PC-9 (cell line): ENCODE results near the gene GATAD2B.

ENCODE experiments used
- EZH2 ChIP-seq: fragments of 200-600 bp; sonication (generic); IDR thresholded peaks from 2 replicates; pipeline ENCODE4 v1.8.0; 2017; ENCODE audit warnings: antibody characterized with exemption, low read depth
- TF ChIP-seq, protein P1 (sequence below): fragments of 200-600 bp; sonication (generic); conservative IDR thresholded peaks from 2 replicates; pipeline ENCODE4 v1.6.1; 2017; ENCODE audit warnings: mixed run types, antibody characterized with exemption, mild to moderate bottlenecking, moderate library complexity

DNA sequence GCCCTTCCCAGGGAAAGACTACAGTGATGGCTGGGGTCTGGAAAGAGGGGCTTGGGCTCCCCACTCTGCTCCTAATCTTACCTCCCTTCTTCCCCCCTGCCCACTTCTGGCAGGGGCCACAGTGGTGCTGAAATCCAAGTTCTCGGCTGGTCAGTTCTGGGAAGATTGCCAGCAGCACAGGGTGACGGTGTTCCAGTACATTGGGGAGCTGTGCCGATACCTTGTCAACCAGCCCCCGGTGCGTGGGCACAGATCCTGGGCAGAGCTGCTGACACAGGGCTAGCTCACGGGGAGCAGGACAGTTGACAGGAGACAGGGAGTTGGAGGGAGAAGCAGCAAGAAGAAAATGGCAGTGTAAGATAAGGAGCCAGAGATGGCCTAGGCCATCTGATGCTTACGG, 145.1 kb downstream of the GATAD2B start:
- TF ChIP-seq, protein P1, sequence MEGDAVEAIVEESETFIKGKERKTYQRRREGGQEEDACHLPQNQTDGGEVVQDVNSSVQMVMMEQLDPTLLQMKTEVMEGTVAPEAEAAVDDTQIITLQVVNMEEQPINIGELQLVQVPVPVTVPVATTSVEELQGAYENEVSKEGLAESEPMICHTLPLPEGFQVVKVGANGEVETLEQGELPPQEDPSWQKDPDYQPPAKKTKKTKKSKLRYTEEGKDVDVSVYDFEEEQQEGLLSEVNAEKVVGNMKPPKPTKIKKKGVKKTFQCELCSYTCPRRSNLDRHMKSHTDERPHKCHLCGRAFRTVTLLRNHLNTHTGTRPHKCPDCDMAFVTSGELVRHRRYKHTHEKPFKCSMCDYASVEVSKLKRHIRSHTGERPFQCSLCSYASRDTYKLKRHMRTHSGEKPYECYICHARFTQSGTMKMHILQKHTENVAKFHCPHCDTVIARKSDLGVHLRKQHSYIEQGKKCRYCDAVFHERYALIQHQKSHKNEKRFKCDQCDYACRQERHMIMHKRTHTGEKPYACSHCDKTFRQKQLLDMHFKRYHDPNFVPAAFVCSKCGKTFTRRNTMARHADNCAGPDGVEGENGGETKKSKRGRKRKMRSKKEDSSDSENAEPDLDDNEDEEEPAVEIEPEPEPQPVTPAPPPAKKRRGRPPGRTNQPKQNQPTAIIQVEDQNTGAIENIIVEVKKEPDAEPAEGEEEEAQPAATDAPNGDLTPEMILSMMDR, result no peak
- no peak for TF ChIP-seq EZH2
